Adrenal gland (tissue), 12 donors: ENCODE results near the gene TSPAN9. TPM values are rescaled to one million over a fixed set of nuclear protein-coding genes. Genes with fewer than 3 reads are reported as not detected.

Experiments
- DNase-seq, 7 donors: peaks; one replicate each; pipeline ENCODE4 v3.0.0-alpha.2; 2019 to 2020
- H3K27ac ChIP-seq, 5 donors: fragments of 200-600 bp; sonication (generic) in 4 of 5; 1 replicate in 3 of 5; 2 replicates in 2 of 5; pipeline versions ENCODE4 v1.5.1 to v1.8.0; 2016 to 2020; ENCODE audit warnings: mild to moderate bottlenecking in 1 of 5
- H3K27me3 ChIP-seq: fragments of 200-600 bp; 2 replicates; pipeline ENCODE4 v1.8.0; 2021
- H3K36me3 ChIP-seq, 2 donors: fragments of 200-600 bp; replicated peaks in 1 of 2; 1 replicate in 1 of 2; 2 replicates in 1 of 2; pipeline versions ENCODE4 v1.5.1 to v1.8.0; 2018 to 2022
- H3K4me1 ChIP-seq, 2 donors: fragments of 200-600 bp; replicated peaks in 1 of 2; 1 replicate in 1 of 2; 2 replicates in 1 of 2; pipeline versions ENCODE4 v1.5.1 to v1.8.0; 2018 to 2021
- H3K4me3 ChIP-seq, 4 donors: fragments of 200-600 bp; sonication (generic) in 3 of 4; one replicate each; pipeline ENCODE4 v1.5.1; 2016 to 2018
- H3K9me3 ChIP-seq, 3 donors: fragments of 200-600 bp; sonication (generic) in 1 of 3; replicated peaks in 1 of 3; 1 replicate in 2 of 3; 2 replicates in 1 of 3; pipeline versions ENCODE4 v1.5.1 to v1.8.0; 2016 to 2021
- CTCF ChIP-seq, 6 experiments: fragments of 450-650 bp in 4 of 6; fragments of 200-600 bp in 2 of 6; sonication (generic) in 1 of 6; IDR thresholded peaks; 1 replicate in 5 of 6; 2 replicates in 1 of 6; pipeline versions ENCODE4 v1.5.1 to v1.8.0; 2016 to 2021; ENCODE audit warnings: antibody characterized with exemption in 6 of 6, mild to moderate bottlenecking in 2 of 6, moderate library complexity in 1 of 6
- POLR2A ChIP-seq, 2 donors: fragments of 450-650 bp; IDR thresholded peaks; one replicate each; pipeline ENCODE4 v1.6.1; 2017; ENCODE audit warnings: antibody characterized with exemption in 2 of 2, mild to moderate bottlenecking in 2 of 2, moderate library complexity in 1 of 2
- WGBS, 4 donors: extraction: QIAGEN DNeasy Blood & Tissue Kit in 2 of 4; methylation state at CpG; one replicate each; pipeline versions ENCODE4 v1.1.5 to v1.1.7; 2013 to 2017; 5-methylcytosine and 5-hydroxymethylcytosine counted together
- intact Hi-C, 2 donors: fragments of 100-400 bp; cut with DNase I; formaldehyde crosslinking; loops; one replicate each; pipeline versions ENCODE4 v1.14.1 to v1.15.0; 2022 to 2023
- polyA plus RNA-seq, 3 donors: library from polyadenylated mRNA; stranded (reverse); fragments of 200-250 nt in 2 of 3; fragments of 350-450 nt in 1 of 3; fragmentation: Illumina TruSeq in 1 of 3; extraction: RNeasy Lipid Tissue Mini Kit (QIAGEN cat#74804) in 1 of 3; gene quantifications; one replicate each; pipeline ENCODE4 v1.2.3, GENCODE V29; 2013 to 2014
- total RNA-seq, 9 donors: library from RNA; depleted of rRNA in 4 of 9; stranded (reverse); fragments of >200 nt in 4 of 9; fragments of 120-200 nt in 1 of 9; fragmentation: NEBNext Ultra II Directional in 1 of 9; extraction: Animal tissue kit (Norgen Biotek cat#: 25700) in 1 of 9; gene quantifications; one replicate each; pipeline versions ENCODE4 v1.1.0 to v1.2.4, GENCODE V29; 2013 to 2023
- donor health status: healthy with polysubstance abuse.
- donor health status: Bipolar disorder and iron deficiency.
- donor health status: DM: yes; HTN: yes; CAD: no.
- donor health status: DM: no; HTN: no; CAD: no.
- donor health status: DM: no; HTN: no; CAD: no.
- donor health status: DM: yes; HTN: yes; CAD: no.

The TSPAN9 gene
- total and polyA plus RNA-seq, 12 donors: 12.4 to 31.4 (median 22.4) TPM

GRCh38 chr12:3134126-3134525 is 56.9 kb downstream of the TSPAN9 start:
- intact Hi-C loops: loop anchor here in 1 of 2 donors (10.0 kb wide), 1 partner anchor 59 kb away; the partner anchor contains the start of gene TSPAN9
- TF ChIP-seq CTCF (IDR thresholded peaks at IDR 0.05) (no peak), POLR2A (IDR thresholded peaks at IDR 0.05) (no peak)
- no peak for DNase-seq
- H3K27ac ChIP-seq: no peak overlapping the region
- H3K27me3 ChIP-seq: no peaks in the 10 kb centered on the region
- no peaks in the 10 kb centered on the region for H3K36me3 ChIP-seq
- peaks cover 0 to 11% of the 10 kb centered on the region in 2 donors for H3K4me1 ChIP-seq
- WGBS, 4 donors: 65 to 82% (median 71%) methylated on average over 4 to 6 of the region's 6 CpGs
- H3K4me3 ChIP-seq: no peak overlapping the region
- no peaks in the 10 kb centered on the region for H3K9me3 ChIP-seq

- H3K9me3 ChIP-seq: no peaks in the 10 kb centered on the region
- no peaks in the 10 kb centered on the region for H3K27me3 ChIP-seq
- WGBS, 4 donors: 86 to 89% (median 88%) methylated on average over 13 of the region's 13 CpGs
- intact Hi-C loops: loop anchor here (1.0 to 10.0 kb wide), 4 partner anchors 60 to 141 kb away; partner anchors contain the start of gene TSPAN9 (in 1 of the 2)
- peaks cover 0 to 7% of the 10 kb centered on the region in 2 donors for H3K4me1 ChIP-seq
- TF ChIP-seq CTCF (IDR thresholded peaks at IDR 0.05): no peak
- no peak for TF ChIP-seq POLR2A (IDR thresholded peaks at IDR 0.05)
- no peak overlapping the region for H3K4me3 ChIP-seq
- H3K27ac ChIP-seq: no peak overlapping the region
- no peaks in the 10 kb centered on the region for H3K36me3 ChIP-seq
- no peak for DNase-seq
Observed at GRCh38 chr12:3134526-3135135, 57.5 kb downstream of the TSPAN9 start.

GRCh38 chr12:3135522-3136461 is 58.6 kb downstream of the TSPAN9 start:
- intact Hi-C loops: loop anchor here (1.0 to 10.0 kb wide), 5 partner anchors 61 to 140 kb away; partner anchors contain the start of gene TSPAN9 (in 1 of the 2)
- TF ChIP-seq POLR2A (IDR thresholded peaks at IDR 0.05) (no peak), CTCF (IDR thresholded peaks at IDR 0.05) (peak; percentile 68 to 89 (median 81))
- 63 to 77% (median 69%) methylated on average over 10 to 19 of the region's 19 CpGs for WGBS, 4 donors
- H3K4me1 ChIP-seq: peaks cover 0 to under 1% of the 10 kb centered on the region in 2 donors
- no peaks in the 10 kb centered on the region for H3K27me3 ChIP-seq
- no peaks in the 10 kb centered on the region for H3K36me3 ChIP-seq
- no peak overlapping the region for H3K4me3 ChIP-seq
- no peak overlapping the region for H3K27ac ChIP-seq
- peak; percentile 28 to 76 (median 47) for DNase-seq
- H3K9me3 ChIP-seq: no peaks in the 10 kb centered on the region

- Histone ChIP-seq H3K4me1 (no peaks in the 10 kb centered on the region), H3K27ac (no peak overlapping the region), H3K36me3 (no peaks in the 10 kb centered on the region), H3K9me3 (no peaks in the 10 kb centered on the region), H3K4me3 (no peak overlapping the region), H3K27me3 (no peaks in the 10 kb centered on the region)
- no peak for TF ChIP-seq POLR2A (IDR thresholded peaks at IDR 0.05)
- TF ChIP-seq CTCF (IDR thresholded peaks at IDR 0.05): no peak
- WGBS, 4 donors: 89 to 97% (median 92%) methylated on average over 7 to 12 of the region's 12 CpGs
- intact Hi-C loops: loop anchor here (2.0 to 10.0 kb wide), 4 partner anchors 62 to 138 kb away; partner anchors contain the start of gene TSPAN9 (in 1 of the 2)
- no peak for DNase-seq
Observed at GRCh38 chr12:3136641-3137267, 59.6 kb downstream of the TSPAN9 start.
